Neural cell (in vitro differentiated cells): ENCODE results near the gene ORM1. TPM values are rescaled to one million over a fixed set of nuclear protein-coding genes. Genes with fewer than 3 reads are reported as not detected.

ENCODE experiments used
- H2AFZ ChIP-seq: fragments of 200-600, 300-800 bp; sonication (generic), shearing (Covaris generic); 2 replicates; pipeline ENCODE4 v1.6.0; 2014; ENCODE audit warnings: low read depth, mild to moderate bottlenecking, antibody characterized with exemption, low read length, moderate library complexity
- H3F3A ChIP-seq: fragments of 200-600 bp; shearing (Covaris generic); 2 replicates; pipeline ENCODE4 v1.6.1; 2016; ENCODE audit warnings: mild to moderate bottlenecking, moderate library complexity, mixed read lengths, antibody characterized with exemption, low read length; ENCODE audit not compliant: insufficient read depth, poor library complexity, severe bottlenecking
- H3K27ac ChIP-seq: fragments of 200-600, 300-800 bp; sonication (generic), shearing (Covaris generic); 2 replicates; pipeline ENCODE4 v1.5.1; 2014; ENCODE audit warnings: mild to moderate bottlenecking, low read length, moderate library complexity
- H3K27me3 ChIP-seq: fragments of 300-800, 200-600 bp; sonication (generic), shearing (Covaris generic); 2 replicates; pipeline ENCODE4 v1.6.0; 2014; ENCODE audit warnings: mild to moderate bottlenecking, low read depth, low read length, moderate library complexity; ENCODE audit not compliant: insufficient read depth
- H3K36me3 ChIP-seq: fragments of 300-800, 200-600 bp; sonication (generic), shearing (Covaris generic); 2 replicates; pipeline ENCODE4 v1.5.1; 2014; ENCODE audit warnings: mild to moderate bottlenecking, antibody characterized with exemption, low read length, moderate library complexity; ENCODE audit not compliant: insufficient read depth
- H3K4me2 ChIP-seq: fragments of 300-800, 200-600 bp; sonication (generic), shearing (Covaris generic); 2 replicates; pipeline ENCODE4 v1.6.0; 2014; ENCODE audit warnings: mild to moderate bottlenecking, low read length
- H3K4me3 ChIP-seq: fragments of 300-800, 200-600 bp; sonication (generic), shearing (Covaris generic); 2 replicates; pipeline ENCODE4 v1.5.1; 2014; ENCODE audit warnings: mild to moderate bottlenecking, low read length, moderate library complexity
- H3K79me2 ChIP-seq: fragments of 200-600 bp; shearing (Covaris generic); replicated peaks from 2 replicates; pipeline ENCODE4 v1.6.0; 2014; ENCODE audit warnings: mild to moderate bottlenecking, low read length, moderate library complexity; ENCODE audit not compliant: insufficient read depth
- H3K9ac ChIP-seq: fragments of 300-800, 200-600 bp; sonication (generic), shearing (Covaris generic); 2 replicates; pipeline ENCODE4 v1.6.1; 2016; ENCODE audit warnings: mild to moderate bottlenecking, low read length, mixed read lengths
- H3K9me2 ChIP-seq: fragments of 200-600 bp; shearing (Covaris generic); 2 replicates; pipeline ENCODE4 v1.6.1; 2016; ENCODE audit warnings: mild to moderate bottlenecking, low read length, mixed read lengths; ENCODE audit not compliant: insufficient read depth
- H3K9me3 ChIP-seq: fragments of 200-600, 300-800 bp; sonication (generic), shearing (Covaris generic); 2 replicates; pipeline ENCODE4 v1.6.1; 2016; ENCODE audit warnings: mild to moderate bottlenecking, mixed run types, low read length, moderate library complexity, mixed read lengths
- H4K20me1 ChIP-seq: fragments of 200-600 bp; shearing (Covaris generic); 2 replicates; pipeline ENCODE4 v1.6.1; 2016; ENCODE audit warnings: mild to moderate bottlenecking, mixed run types; ENCODE audit not compliant: insufficient read depth
- EP300 ChIP-seq: fragments of 450-650 bp; conservative IDR thresholded peaks from 2 replicates; pipeline ENCODE4 v1.6.1; 2014; ENCODE audit warnings: antibody characterized with exemption, mild to moderate bottlenecking, moderate library complexity; ENCODE audit not compliant: poor library complexity, severe bottlenecking
- EZH2 ChIP-seq: fragments of 200-600, 300-800 bp; shearing (Covaris generic), sonication (generic); IDR thresholded peaks from 2 replicates; pipeline ENCODE4 v1.6.1; 2014; ENCODE audit warnings: antibody characterized with exemption, low read length, borderline replicate concordance, mild to moderate bottlenecking; ENCODE audit not compliant: insufficient read depth, poor library complexity, severe bottlenecking
- MXI1 ChIP-seq: fragments of 450-650 bp; conservative IDR thresholded peaks from 2 replicates; pipeline ENCODE4 v1.6.1; 2014; ENCODE audit warnings: antibody characterized with exemption, mild to moderate bottlenecking; ENCODE audit not compliant: poor library complexity, severe bottlenecking
- POLR2AphosphoS5 ChIP-seq: IDR thresholded peaks from 2 replicates; pipeline ENCODE4 v1.6.1; 2012
- RAD21 ChIP-seq: fragments of 450-650 bp; conservative IDR thresholded peaks from 2 replicates; pipeline ENCODE4 v1.6.1; 2014; ENCODE audit warnings: antibody characterized with exemption, mild to moderate bottlenecking, moderate library complexity
- SMC3 ChIP-seq: fragments of 450-650 bp; conservative IDR thresholded peaks from 2 replicates; pipeline ENCODE4 v1.6.1; 2014; ENCODE audit warnings: antibody characterized with exemption, mild to moderate bottlenecking, moderate library complexity; ENCODE audit not compliant: poor library complexity
- TAF1 ChIP-seq: IDR thresholded peaks from 2 replicates; pipeline ENCODE4 v1.6.1; 2012; ENCODE audit warnings: low read depth
- polyA plus RNA-seq: library from polyadenylated mRNA; depleted of rRNA; stranded (reverse); fragments of >200 nt; gene quantifications from 2 replicates; pipeline ENCODE4 v1.2.3, GENCODE V29; 2014
- TF ChIP-seq, protein P1 (sequence below): IDR thresholded peaks from 2 replicates; pipeline ENCODE4 v1.6.1; 2012; ENCODE audit warnings: borderline replicate concordance

ORM1 gene
- polyA plus RNA-seq, 1 donor from 2014 or later = not detected

DNA sequence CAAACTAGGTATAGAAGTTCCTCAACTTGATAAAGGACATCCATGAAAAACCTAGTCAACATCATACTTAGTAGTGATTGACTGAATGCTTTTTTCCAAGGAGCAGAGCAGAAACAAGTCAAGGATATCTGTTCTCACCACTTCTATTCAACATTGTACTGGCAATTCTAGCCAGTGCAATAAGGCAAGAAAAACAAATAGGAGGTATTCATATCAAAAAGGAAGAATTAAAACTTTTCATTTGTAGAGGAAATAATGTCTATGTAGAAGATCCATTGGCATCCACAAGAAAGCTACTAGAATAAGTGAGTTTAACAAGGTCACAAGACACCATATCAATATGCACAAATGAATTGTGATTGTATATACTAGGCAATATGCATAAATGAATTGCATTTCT lies 28.2 kb upstream of the ORM1 start:
- TF ChIP-seq, protein P1, sequence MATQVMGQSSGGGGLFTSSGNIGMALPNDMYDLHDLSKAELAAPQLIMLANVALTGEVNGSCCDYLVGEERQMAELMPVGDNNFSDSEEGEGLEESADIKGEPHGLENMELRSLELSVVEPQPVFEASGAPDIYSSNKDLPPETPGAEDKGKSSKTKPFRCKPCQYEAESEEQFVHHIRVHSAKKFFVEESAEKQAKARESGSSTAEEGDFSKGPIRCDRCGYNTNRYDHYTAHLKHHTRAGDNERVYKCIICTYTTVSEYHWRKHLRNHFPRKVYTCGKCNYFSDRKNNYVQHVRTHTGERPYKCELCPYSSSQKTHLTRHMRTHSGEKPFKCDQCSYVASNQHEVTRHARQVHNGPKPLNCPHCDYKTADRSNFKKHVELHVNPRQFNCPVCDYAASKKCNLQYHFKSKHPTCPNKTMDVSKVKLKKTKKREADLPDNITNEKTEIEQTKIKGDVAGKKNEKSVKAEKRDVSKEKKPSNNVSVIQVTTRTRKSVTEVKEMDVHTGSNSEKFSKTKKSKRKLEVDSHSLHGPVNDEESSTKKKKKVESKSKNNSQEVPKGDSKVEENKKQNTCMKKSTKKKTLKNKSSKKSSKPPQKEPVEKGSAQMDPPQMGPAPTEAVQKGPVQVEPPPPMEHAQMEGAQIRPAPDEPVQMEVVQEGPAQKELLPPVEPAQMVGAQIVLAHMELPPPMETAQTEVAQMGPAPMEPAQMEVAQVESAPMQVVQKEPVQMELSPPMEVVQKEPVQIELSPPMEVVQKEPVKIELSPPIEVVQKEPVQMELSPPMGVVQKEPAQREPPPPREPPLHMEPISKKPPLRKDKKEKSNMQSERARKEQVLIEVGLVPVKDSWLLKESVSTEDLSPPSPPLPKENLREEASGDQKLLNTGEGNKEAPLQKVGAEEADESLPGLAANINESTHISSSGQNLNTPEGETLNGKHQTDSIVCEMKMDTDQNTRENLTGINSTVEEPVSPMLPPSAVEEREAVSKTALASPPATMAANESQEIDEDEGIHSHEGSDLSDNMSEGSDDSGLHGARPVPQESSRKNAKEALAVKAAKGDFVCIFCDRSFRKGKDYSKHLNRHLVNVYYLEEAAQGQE = no peak
- TF ChIP-seq SMC3 = no peak
- TF ChIP-seq EP300 = no peak
- TF ChIP-seq TAF1 = no peak
- TF ChIP-seq POLR2AphosphoS5 = no peak
- H3K9ac ChIP-seq = no peak overlapping the region
- H3K27me3 ChIP-seq = no peaks in the 10 kb centered on the region
- no peaks in the 10 kb centered on the region for H3K36me3 ChIP-seq
- H3K9me2 ChIP-seq = no peaks in the 10 kb centered on the region
- H3K79me2 ChIP-seq = no peaks in the 10 kb centered on the region
- peaks cover 3% of the 10 kb centered on the region for H3K9me3 ChIP-seq
- H3K4me3 ChIP-seq = no peak overlapping the region
- H3K27ac ChIP-seq = no peak overlapping the region
- H3K4me2 ChIP-seq = no peak overlapping the region
- H2AFZ ChIP-seq = no peak overlapping the region
- H4K20me1 ChIP-seq = no peaks in the 10 kb centered on the region
- no peaks in the 10 kb centered on the region for H3F3A ChIP-seq

GRCh38 chr9:114296338-114296737 lies 26.6 kb upstream of the ORM1 start:
- H3K9me2 ChIP-seq = no peaks in the 10 kb centered on the region
- no peaks in the 10 kb centered on the region for H3K36me3 ChIP-seq
- H3F3A ChIP-seq = no peaks in the 10 kb centered on the region
- H3K4me2 ChIP-seq = no peak overlapping the region
- H3K79me2 ChIP-seq = no peaks in the 10 kb centered on the region
- H3K27me3 ChIP-seq = no peaks in the 10 kb centered on the region
- no peak overlapping the region for H2AFZ ChIP-seq
- no peak overlapping the region for H3K9ac ChIP-seq
- no peaks in the 10 kb centered on the region for H4K20me1 ChIP-seq
- TF ChIP-seq MXI1 (no peak), RAD21 (no peak), EZH2 (no peak)
- no peak overlapping the region for H3K4me3 ChIP-seq
- peaks cover 3% of the 10 kb centered on the region for H3K9me3 ChIP-seq
- no peak overlapping the region for H3K27ac ChIP-seq

GRCh38 chr9:114299286-114300152 lies 23.4 kb upstream of the ORM1 start:
- no peak overlapping the region for H3K9ac ChIP-seq
- H3K4me3 ChIP-seq = no peak overlapping the region
- no peaks in the 10 kb centered on the region for H3K27me3 ChIP-seq
- H3F3A ChIP-seq = no peaks in the 10 kb centered on the region
- no peaks in the 10 kb centered on the region for H4K20me1 ChIP-seq
- no peaks in the 10 kb centered on the region for H3K36me3 ChIP-seq
- H3K79me2 ChIP-seq = no peaks in the 10 kb centered on the region
- H3K9me3 ChIP-seq = peaks cover 3% of the 10 kb centered on the region
- H3K9me2 ChIP-seq = no peaks in the 10 kb centered on the region
- no peak overlapping the region for H2AFZ ChIP-seq
- TF ChIP-seq TAF1 = no peak
- TF ChIP-seq POLR2AphosphoS5 = no peak
- no peak overlapping the region for H3K4me2 ChIP-seq
- no peak overlapping the region for H3K27ac ChIP-seq
